HCT116 (cell line): Measurements from ENCODE around the gene RAET1E. TPM values are rescaled to one million over a fixed set of nuclear protein-coding genes. Genes with fewer than 3 reads are reported as not detected.

Experiments used
- ATAC-seq: fragments of 200-7000 bp; cut with Tn5 transposase; 2 replicates; pipeline ENCODE4 v1.9.1; 2020; ENCODE audit warnings: mild to moderate bottlenecking, moderate library complexity
- BruUV-seq: library from RNA; stranded (reverse); fragments of 400-500 nt; replicated peaks from 2 replicates; lab custom pipeline; 2021; lab: Mats Ljungman, UMichigan
- CTCF ChIA-PET: fragments of 300-600 bp; sonication (Branson Sonifier 250); formaldehyde crosslinking; loops from one replicate; lab custom pipeline; 2021; ENCODE audit warnings: antibody characterized with exemption; lab: Charles Lee
- POLR2A ChIA-PET: fragments of 300-600, 350-600 bp; sonication (Branson Sonifier 250); formaldehyde crosslinking; loops from one replicate; lab custom pipeline; 2021; ENCODE audit warnings: antibody characterized with exemption; lab: Charles Lee
- RAD21 ChIA-PET, 2 experiments: fragments of 300-600 bp; sonication (Branson Sonifier 250); formaldehyde crosslinking; loops; one replicate each; lab custom pipeline; 2023; ENCODE audit warnings: low total read pairs in 2 of 2; ENCODE audit not compliant: uncharacterized antibody in 2 of 2, unreplicated experiment in 2 of 2, low non-redundant PET in 1 of 2; lab: Charles Lee
- DNase-seq: peaks from one replicate; pipeline ENCODE4 v3.0.0-alpha.2; 2010; ENCODE audit warnings: low read depth, low spot score
- H2AFZ ChIP-seq: fragments of 200-600 bp; shearing (Covaris generic), sonication (generic); 2 replicates; pipeline ENCODE4 v1.6.1; 2017; ENCODE audit warnings: low read depth, mixed run types, mixed read lengths, antibody characterized with exemption, low read length; ENCODE audit not compliant: poor library complexity, severe bottlenecking
- H3K27ac ChIP-seq: 2 replicates; pipeline ENCODE4 v1.5.1; 2012; ENCODE audit warnings: low read depth, low read length
- H3K27me3 ChIP-seq: fragments of 200-600 bp; sonication (generic); 2 replicates; pipeline ENCODE4 v1.6.1; 2016; ENCODE audit warnings: mixed run types, low read length, mixed read lengths; ENCODE audit not compliant: insufficient read depth
- H3K36me3 ChIP-seq, 2 experiments: fragments of 200-500 bp in 1 of 2; fragments of 200-600 bp in 1 of 2; sonication (Bioruptor generic) in 1 of 2; sonication (generic) in 1 of 2; 2 replicates each; pipeline versions ENCODE4 v1.5.1 to v1.6.1; 2014 to 2016; ENCODE audit warnings: low read length in 2 of 2, inconsistent platforms in 1 of 2, mixed read lengths in 1 of 2, mixed run types in 1 of 2; ENCODE audit not compliant: insufficient read depth in 2 of 2, control insufficient read depth in 1 of 2
- H3K4me1 ChIP-seq, 2 experiments: fragments of 200-600 bp in 1 of 2; sonication (generic) in 1 of 2; 2 replicates each; pipeline versions ENCODE4 v1.5.1 to v1.6.1; 2012 to 2017; ENCODE audit warnings: low read length in 2 of 2, inconsistent platforms in 1 of 2, mild to moderate bottlenecking in 1 of 2, mixed read lengths in 1 of 2, mixed run types in 1 of 2, moderate library complexity in 1 of 2; ENCODE audit not compliant: insufficient read depth in 2 of 2, control insufficient read depth in 1 of 2
- H3K4me2 ChIP-seq: fragments of 200-600 bp; sonication (generic); 2 replicates; pipeline ENCODE4 v1.6.1; 2017; ENCODE audit warnings: mixed run types, low read length, mixed read lengths
- H3K4me3 ChIP-seq, 2 experiments: fragments of 200-600 bp in 1 of 2; sonication (generic) in 1 of 2; replicated peaks in 1 of 2; 2 replicates each; pipeline ENCODE4 v1.5.1; 2011 to 2016; ENCODE audit warnings: low read length in 2 of 2, control low read depth in 1 of 2, low read depth in 1 of 2, mild to moderate bottlenecking in 1 of 2, mixed read lengths in 1 of 2, mixed run types in 1 of 2
- H3K79me2 ChIP-seq: fragments of 200-600 bp; sonication (generic); 2 replicates; pipeline ENCODE4 v1.6.1; 2017; ENCODE audit warnings: mild to moderate bottlenecking, mixed run types, low read length, moderate library complexity, mixed read lengths; ENCODE audit not compliant: insufficient read depth
- H3K9ac ChIP-seq: fragments of 200-600 bp; sonication (generic); 2 replicates; pipeline ENCODE4 v1.6.1; 2016; ENCODE audit warnings: low read length, mixed read lengths
- H3K9me2 ChIP-seq: fragments of 200-600 bp; sonication (generic), shearing (Covaris generic); 2 replicates; pipeline ENCODE4 v1.6.1; 2017; ENCODE audit warnings: mixed run types, mild to moderate bottlenecking, moderate library complexity; ENCODE audit not compliant: insufficient read depth
- H3K9me3 ChIP-seq, 2 experiments: fragments of 200-500 bp in 1 of 2; fragments of 200-600 bp in 1 of 2; sonication (Bioruptor generic) in 1 of 2; sonication (generic) in 1 of 2; 2 replicates each; pipeline ENCODE4 v1.6.1; 2014 to 2017; ENCODE audit warnings: low read length in 2 of 2, mixed read lengths in 2 of 2, inconsistent platforms in 1 of 2, low read depth in 1 of 2, mild to moderate bottlenecking in 1 of 2, mixed run types in 1 of 2, moderate library complexity in 1 of 2; ENCODE audit not compliant: control insufficient read depth in 1 of 2, insufficient read depth in 1 of 2
- H4K20me1 ChIP-seq: fragments of 200-600 bp; sonication (generic), shearing (Covaris generic); 2 replicates; pipeline ENCODE4 v1.6.1; 2017; ENCODE audit warnings: mixed run types, mild to moderate bottlenecking, moderate library complexity; ENCODE audit not compliant: insufficient read depth
- CBX3 ChIP-seq: IDR thresholded peaks from 2 replicates; pipeline ENCODE4 v1.6.1; 2012; ENCODE audit warnings: low read depth
- CEBPB ChIP-seq: IDR thresholded peaks from 2 replicates; pipeline ENCODE4 v1.6.1; 2012; ENCODE audit warnings: low read depth
- EZH2 ChIP-seq: fragments of 200-600 bp; sonication (generic); IDR thresholded peaks from 2 replicates; pipeline ENCODE4 v1.6.1; 2017; ENCODE audit warnings: antibody characterized with exemption, mixed run types
- EZH2phosphoT487 ChIP-seq: fragments of 200-600 bp; IDR thresholded peaks from 2 replicates; pipeline ENCODE4 v1.6.1; 2018; ENCODE audit warnings: antibody characterized with exemption, borderline replicate concordance
- FOSL1 ChIP-seq: IDR thresholded peaks from 2 replicates; pipeline ENCODE4 v1.6.1; 2012; ENCODE audit warnings: low read depth
- JUND ChIP-seq: IDR thresholded peaks from 2 replicates; pipeline ENCODE4 v1.6.1; 2012
- POLR2AphosphoS5 ChIP-seq: IDR thresholded peaks from 2 replicates; pipeline ENCODE4 v1.6.1; 2011; ENCODE audit warnings: mild to moderate bottlenecking, low read depth, low read length, moderate library complexity
- SIN3A ChIP-seq: IDR thresholded peaks from 2 replicates; pipeline ENCODE4 v1.6.1; 2012; ENCODE audit warnings: low read depth
- SP1 ChIP-seq: IDR thresholded peaks from 2 replicates; pipeline ENCODE4 v1.6.1; 2012; ENCODE audit warnings: low read depth
- SRF ChIP-seq: IDR thresholded peaks from 2 replicates; pipeline ENCODE4 v1.6.1; 2012; ENCODE audit warnings: low read depth
- TCF7L2 ChIP-seq: IDR thresholded peaks from 2 replicates; pipeline ENCODE4 v1.7.0; 2011; ENCODE audit warnings: borderline replicate concordance, inconsistent platforms; ENCODE audit not compliant: insufficient read depth, insufficient read length; ENCODE audit errors: extremely low read depth
- YY1 ChIP-seq: IDR thresholded peaks from 2 replicates; pipeline ENCODE4 v1.6.1; 2011; ENCODE audit warnings: low read length, low read depth, moderate library complexity, mild to moderate bottlenecking; ENCODE audit not compliant: insufficient replicate concordance; ENCODE audit errors: extremely low read depth
- ZFX ChIP-seq: fragments of 450-650 bp; IDR thresholded peaks from 2 replicates; pipeline ENCODE4 v1.6.1; 2017
- intact Hi-C: fragments of 100-400 bp; cut with micrococcal nuclease; formaldehyde crosslinking; loops from 2 replicates; pipeline ENCODE4 v1.10.0; 2022
- total RNA-seq: library from RNA; stranded (reverse); gene quantifications from one replicate; pipeline ENCODE4 v1.2.1, GENCODE V29; 2021; ENCODE audit not compliant: unreplicated experiment
- TF ChIP-seq, protein P1 (sequence below): IDR thresholded peaks from 2 replicates; pipeline ENCODE4 v1.6.1; 2011; ENCODE audit warnings: mild to moderate bottlenecking, low read length, moderate library complexity; ENCODE audit not compliant: insufficient replicate concordance; ENCODE audit errors: extremely low read depth
- TF ChIP-seq, protein P2 (sequence below): IDR thresholded peaks from 2 replicates; pipeline ENCODE4 v1.6.1; 2012
- TF ChIP-seq, protein P3 (sequence below): IDR thresholded peaks from 2 replicates; pipeline ENCODE4 v1.6.1; 2012; ENCODE audit warnings: low read depth
- TF ChIP-seq, protein P4 (sequence below), 3 experiments: fragments of 200-600 bp in 1 of 3; sonication (generic) in 1 of 3; IDR thresholded peaks in 2 of 3; conservative IDR thresholded peaks in 1 of 3; 2 replicates each; pipeline ENCODE4 v1.5.1; 2012 to 2017; ENCODE audit warnings: low read depth in 2 of 3, low read length in 2 of 3, antibody characterized with exemption in 1 of 3, borderline replicate concordance in 1 of 3, control low read depth in 1 of 3, mild to moderate bottlenecking in 1 of 3, mixed read lengths in 1 of 3, mixed run types in 1 of 3, moderate library complexity in 1 of 3; ENCODE audit not compliant: insufficient read depth in 1 of 3

RAET1E gene
- total RNA-seq, 1 experiment from 2014 or later = 3.9 TPM

DNA sequence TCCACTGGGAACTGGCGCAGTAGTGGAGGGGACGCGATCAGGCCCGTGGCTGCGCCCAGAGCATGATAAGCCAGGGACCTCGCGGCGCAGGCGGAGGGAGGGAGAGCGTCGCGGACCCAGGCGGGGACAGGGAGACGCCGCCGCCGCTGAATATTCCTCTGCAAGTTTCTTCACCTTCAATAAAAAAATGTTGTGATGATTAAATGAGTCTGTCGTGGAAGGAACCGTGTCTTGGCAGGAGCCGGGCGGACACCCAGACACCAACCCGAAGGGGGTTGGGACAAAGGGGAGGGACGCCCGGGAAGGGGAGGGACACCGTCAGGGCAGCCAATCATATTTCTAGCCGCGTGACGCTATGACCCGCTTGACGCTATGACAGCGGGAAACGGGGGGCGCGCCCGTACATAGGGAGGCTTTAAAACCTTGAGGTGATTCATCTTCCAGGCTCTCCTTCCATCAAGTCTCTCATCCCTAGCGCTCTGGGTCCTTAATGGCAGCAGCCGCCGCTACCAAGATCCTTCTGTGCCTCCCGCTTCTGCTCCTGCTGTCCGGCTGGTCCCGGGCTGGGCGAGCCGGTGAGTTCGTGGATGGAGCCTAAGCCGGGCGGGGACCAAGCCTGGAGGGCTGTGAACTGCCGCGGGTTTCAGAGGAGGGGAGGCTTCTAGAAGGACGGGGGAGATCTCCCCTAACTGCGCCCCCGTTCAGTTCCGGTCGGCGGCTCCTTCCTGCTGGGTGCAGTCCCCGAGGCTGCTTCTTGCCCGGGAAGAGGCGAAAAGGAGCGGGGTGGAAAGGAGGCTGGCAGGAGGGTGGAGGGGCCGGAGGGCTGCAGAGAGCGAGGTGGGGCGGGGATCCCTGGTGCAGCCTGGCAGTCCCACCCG, 43.9 kb upstream of the RAET1E start, which contains the start of gene ULBP2:
Gene ULBP2 (plus strand): TSS at position 432 of the 878 bp plus-strand sequence. CDS start 59 bp downstream, at position 491.
- POLR2A ChIA-PET = no interaction called here
- H3K9ac ChIP-seq = peak within 1 kb of the TSS; percentile 67
- no peak within 1 kb of the TSS; the same call in 1 of the 2 replicates for H3K27ac ChIP-seq
- peak within 1 kb of the TSS; percentile 75 to 94 for H3K4me3 ChIP-seq
- H2AFZ ChIP-seq = peak within 1 kb of the TSS; percentile 71
- H3K9me3 ChIP-seq = no peaks in the 10 kb centered on the region
- no peaks in the 10 kb centered on the region for H3K79me2 ChIP-seq
- H3K27me3 ChIP-seq = no peaks in the 10 kb centered on the region
- CTCF ChIA-PET = no interaction called here
- no peaks in the 10 kb centered on the region for H3K9me2 ChIP-seq
- peaks cover 2 to 11% of the 10 kb centered on the region in 2 experiments; a peak in 2 of 4 replicates for H3K4me1 ChIP-seq
- intact Hi-C loops = no loop called here
- peak within 1 kb of the TSS; percentile 99 for H3K4me2 ChIP-seq
- ATAC-seq (peak; percentile 95), DNase-seq (peak; percentile 75)
- no peaks in the 10 kb centered on the region for H3K36me3 ChIP-seq
- H4K20me1 ChIP-seq = no peaks in the 10 kb centered on the region
- RAD21 ChIA-PET = no interaction called here
- no peak; the same call in 1 of the 2 replicates for TF ChIP-seq SIN3A
- no peak for TF ChIP-seq EZH2phosphoT487
- TF ChIP-seq ZFX = no peak
- TF ChIP-seq, protein P1, sequence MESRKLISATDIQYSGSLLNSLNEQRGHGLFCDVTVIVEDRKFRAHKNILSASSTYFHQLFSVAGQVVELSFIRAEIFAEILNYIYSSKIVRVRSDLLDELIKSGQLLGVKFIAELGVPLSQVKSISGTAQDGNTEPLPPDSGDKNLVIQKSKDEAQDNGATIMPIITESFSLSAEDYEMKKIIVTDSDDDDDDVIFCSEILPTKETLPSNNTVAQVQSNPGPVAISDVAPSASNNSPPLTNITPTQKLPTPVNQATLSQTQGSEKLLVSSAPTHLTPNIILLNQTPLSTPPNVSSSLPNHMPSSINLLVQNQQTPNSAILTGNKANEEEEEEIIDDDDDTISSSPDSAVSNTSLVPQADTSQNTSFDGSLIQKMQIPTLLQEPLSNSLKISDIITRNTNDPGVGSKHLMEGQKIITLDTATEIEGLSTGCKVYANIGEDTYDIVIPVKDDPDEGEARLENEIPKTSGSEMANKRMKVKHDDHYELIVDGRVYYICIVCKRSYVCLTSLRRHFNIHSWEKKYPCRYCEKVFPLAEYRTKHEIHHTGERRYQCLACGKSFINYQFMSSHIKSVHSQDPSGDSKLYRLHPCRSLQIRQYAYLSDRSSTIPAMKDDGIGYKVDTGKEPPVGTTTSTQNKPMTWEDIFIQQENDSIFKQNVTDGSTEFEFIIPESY = no peak
- no peak for TF ChIP-seq FOSL1
- TF ChIP-seq POLR2AphosphoS5 = peak; percentile 77
- TF ChIP-seq, protein P2, sequence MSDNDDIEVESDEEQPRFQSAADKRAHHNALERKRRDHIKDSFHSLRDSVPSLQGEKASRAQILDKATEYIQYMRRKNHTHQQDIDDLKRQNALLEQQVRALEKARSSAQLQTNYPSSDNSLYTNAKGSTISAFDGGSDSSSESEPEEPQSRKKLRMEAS = peak; percentile 55; the same call in 1 of the 2 replicates
- TF ChIP-seq JUND = no peak
- TF ChIP-seq CBX3 = no peak
- no peak for TF ChIP-seq CEBPB
- no peak for TF ChIP-seq YY1
- TF ChIP-seq, protein P3, sequence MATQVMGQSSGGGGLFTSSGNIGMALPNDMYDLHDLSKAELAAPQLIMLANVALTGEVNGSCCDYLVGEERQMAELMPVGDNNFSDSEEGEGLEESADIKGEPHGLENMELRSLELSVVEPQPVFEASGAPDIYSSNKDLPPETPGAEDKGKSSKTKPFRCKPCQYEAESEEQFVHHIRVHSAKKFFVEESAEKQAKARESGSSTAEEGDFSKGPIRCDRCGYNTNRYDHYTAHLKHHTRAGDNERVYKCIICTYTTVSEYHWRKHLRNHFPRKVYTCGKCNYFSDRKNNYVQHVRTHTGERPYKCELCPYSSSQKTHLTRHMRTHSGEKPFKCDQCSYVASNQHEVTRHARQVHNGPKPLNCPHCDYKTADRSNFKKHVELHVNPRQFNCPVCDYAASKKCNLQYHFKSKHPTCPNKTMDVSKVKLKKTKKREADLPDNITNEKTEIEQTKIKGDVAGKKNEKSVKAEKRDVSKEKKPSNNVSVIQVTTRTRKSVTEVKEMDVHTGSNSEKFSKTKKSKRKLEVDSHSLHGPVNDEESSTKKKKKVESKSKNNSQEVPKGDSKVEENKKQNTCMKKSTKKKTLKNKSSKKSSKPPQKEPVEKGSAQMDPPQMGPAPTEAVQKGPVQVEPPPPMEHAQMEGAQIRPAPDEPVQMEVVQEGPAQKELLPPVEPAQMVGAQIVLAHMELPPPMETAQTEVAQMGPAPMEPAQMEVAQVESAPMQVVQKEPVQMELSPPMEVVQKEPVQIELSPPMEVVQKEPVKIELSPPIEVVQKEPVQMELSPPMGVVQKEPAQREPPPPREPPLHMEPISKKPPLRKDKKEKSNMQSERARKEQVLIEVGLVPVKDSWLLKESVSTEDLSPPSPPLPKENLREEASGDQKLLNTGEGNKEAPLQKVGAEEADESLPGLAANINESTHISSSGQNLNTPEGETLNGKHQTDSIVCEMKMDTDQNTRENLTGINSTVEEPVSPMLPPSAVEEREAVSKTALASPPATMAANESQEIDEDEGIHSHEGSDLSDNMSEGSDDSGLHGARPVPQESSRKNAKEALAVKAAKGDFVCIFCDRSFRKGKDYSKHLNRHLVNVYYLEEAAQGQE = no peak
- no peak for TF ChIP-seq EZH2
- TF ChIP-seq SP1 = peak; percentile 58; the same call in 1 of the 2 replicates
- no peak for TF ChIP-seq SRF
- TF ChIP-seq, protein P4, sequence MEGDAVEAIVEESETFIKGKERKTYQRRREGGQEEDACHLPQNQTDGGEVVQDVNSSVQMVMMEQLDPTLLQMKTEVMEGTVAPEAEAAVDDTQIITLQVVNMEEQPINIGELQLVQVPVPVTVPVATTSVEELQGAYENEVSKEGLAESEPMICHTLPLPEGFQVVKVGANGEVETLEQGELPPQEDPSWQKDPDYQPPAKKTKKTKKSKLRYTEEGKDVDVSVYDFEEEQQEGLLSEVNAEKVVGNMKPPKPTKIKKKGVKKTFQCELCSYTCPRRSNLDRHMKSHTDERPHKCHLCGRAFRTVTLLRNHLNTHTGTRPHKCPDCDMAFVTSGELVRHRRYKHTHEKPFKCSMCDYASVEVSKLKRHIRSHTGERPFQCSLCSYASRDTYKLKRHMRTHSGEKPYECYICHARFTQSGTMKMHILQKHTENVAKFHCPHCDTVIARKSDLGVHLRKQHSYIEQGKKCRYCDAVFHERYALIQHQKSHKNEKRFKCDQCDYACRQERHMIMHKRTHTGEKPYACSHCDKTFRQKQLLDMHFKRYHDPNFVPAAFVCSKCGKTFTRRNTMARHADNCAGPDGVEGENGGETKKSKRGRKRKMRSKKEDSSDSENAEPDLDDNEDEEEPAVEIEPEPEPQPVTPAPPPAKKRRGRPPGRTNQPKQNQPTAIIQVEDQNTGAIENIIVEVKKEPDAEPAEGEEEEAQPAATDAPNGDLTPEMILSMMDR (IDR thresholded peaks at IDR 0.05 in 2 of 3, conservative IDR thresholded peaks at IDR 0.05 in 1 of 3; ENCODE audit: borderline replicate concordance in 1 of 3, insufficient read depth in 1 of 3, low read depth in 2 of 3, low read length in 2 of 3) = no peak
- TF ChIP-seq TCF7L2 = no peak
- BruUV-seq = TSS peak; percentile 60
